RWPE2 (cell line): ENCODE data around the gene WDR62.

ENCODE experiments used
- ATAC-seq: fragments of 200-7000 bp; cut with Tn5 transposase; 3 replicates; pipeline ENCODE4 v1.9.1; 2021; ENCODE audit warnings: low read depth
- DNase-seq: peaks from one replicate; pipeline ENCODE4 v3.0.0-alpha.2; 2020; ENCODE audit warnings: low spot score
- H3K27ac ChIP-seq: fragments of 450-650 bp; 2 replicates; pipeline ENCODE4 v1.5.1; 2017; ENCODE audit warnings: mild to moderate bottlenecking; ENCODE audit not compliant: poor library complexity, severe bottlenecking
- H3K27me3 ChIP-seq: fragments of 250-450 bp; sonication (Bioruptor Pico); 2 replicates; pipeline ENCODE4 v1.5.1; 2021; ENCODE audit warnings: mild to moderate bottlenecking, moderate library complexity; ENCODE audit not compliant: insufficient read depth, poor library complexity, severe bottlenecking
- H3K36me3 ChIP-seq: fragments of 250-450 bp; sonication (Bioruptor Pico); 2 replicates; pipeline ENCODE4 v1.5.1; 2020; ENCODE audit warnings: low read depth, mild to moderate bottlenecking, moderate library complexity
- H3K4me1 ChIP-seq: fragments of 250-450 bp; sonication (Bioruptor Pico); 2 replicates; pipeline ENCODE4 v1.5.1; 2021; ENCODE audit warnings: mild to moderate bottlenecking, moderate library complexity; ENCODE audit not compliant: insufficient read depth, poor library complexity, severe bottlenecking
- H3K4me3 ChIP-seq: fragments of 250-450 bp; sonication (Bioruptor Pico); 2 replicates; pipeline ENCODE4 v1.5.1; 2021; ENCODE audit warnings: mild to moderate bottlenecking, moderate library complexity; ENCODE audit not compliant: severe bottlenecking
- H3K9me3 ChIP-seq: fragments of 250-450 bp; sonication (Bioruptor Pico); 2 replicates; pipeline ENCODE4 v1.5.1; 2021; ENCODE audit warnings: mild to moderate bottlenecking, moderate library complexity; ENCODE audit not compliant: severe bottlenecking
- TF ChIP-seq, protein P1 (sequence below): fragments of 450-650 bp; IDR thresholded peaks from one replicate; pipeline ENCODE4 v1.5.1; 2017; ENCODE audit warnings: mild to moderate bottlenecking, moderate library complexity; ENCODE audit not compliant: poor library complexity, severe bottlenecking

WDR62 gene

GRCh38 chr19:36111200-36111539, 56.5 kb downstream of the WDR62 start:
- H3K27ac ChIP-seq: no peak overlapping the region
- H3K4me3 ChIP-seq: no peak overlapping the region
- no peaks in the 10 kb centered on the region for H3K27me3 ChIP-seq
- peaks cover 13% of the 10 kb centered on the region for H3K36me3 ChIP-seq
- ATAC-seq: no peak
- no peak for DNase-seq
- H3K9me3 ChIP-seq: no peaks in the 10 kb centered on the region
- TF ChIP-seq, protein P1, sequence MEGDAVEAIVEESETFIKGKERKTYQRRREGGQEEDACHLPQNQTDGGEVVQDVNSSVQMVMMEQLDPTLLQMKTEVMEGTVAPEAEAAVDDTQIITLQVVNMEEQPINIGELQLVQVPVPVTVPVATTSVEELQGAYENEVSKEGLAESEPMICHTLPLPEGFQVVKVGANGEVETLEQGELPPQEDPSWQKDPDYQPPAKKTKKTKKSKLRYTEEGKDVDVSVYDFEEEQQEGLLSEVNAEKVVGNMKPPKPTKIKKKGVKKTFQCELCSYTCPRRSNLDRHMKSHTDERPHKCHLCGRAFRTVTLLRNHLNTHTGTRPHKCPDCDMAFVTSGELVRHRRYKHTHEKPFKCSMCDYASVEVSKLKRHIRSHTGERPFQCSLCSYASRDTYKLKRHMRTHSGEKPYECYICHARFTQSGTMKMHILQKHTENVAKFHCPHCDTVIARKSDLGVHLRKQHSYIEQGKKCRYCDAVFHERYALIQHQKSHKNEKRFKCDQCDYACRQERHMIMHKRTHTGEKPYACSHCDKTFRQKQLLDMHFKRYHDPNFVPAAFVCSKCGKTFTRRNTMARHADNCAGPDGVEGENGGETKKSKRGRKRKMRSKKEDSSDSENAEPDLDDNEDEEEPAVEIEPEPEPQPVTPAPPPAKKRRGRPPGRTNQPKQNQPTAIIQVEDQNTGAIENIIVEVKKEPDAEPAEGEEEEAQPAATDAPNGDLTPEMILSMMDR: no peak
- H3K4me1 ChIP-seq: no peaks in the 10 kb centered on the region

DNA sequence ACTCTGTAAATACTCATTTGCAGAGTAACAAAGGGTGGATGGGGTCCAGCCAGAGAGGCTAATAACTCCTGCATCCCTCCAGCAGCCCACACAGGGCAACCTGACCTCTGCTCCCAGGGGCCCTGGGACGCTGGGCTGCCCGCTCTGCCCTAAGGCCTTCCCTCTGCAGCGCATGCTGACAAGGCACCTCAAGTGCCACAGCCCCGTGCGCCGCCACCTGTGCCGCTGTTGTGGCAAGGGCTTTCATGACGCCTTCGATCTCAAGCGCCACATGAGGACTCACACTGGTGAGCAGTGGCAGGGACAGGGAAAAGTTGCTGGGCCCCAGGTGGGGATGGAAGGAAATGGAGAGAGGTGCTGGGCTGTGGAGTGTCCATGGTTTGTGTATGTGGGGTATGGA, 58.0 kb downstream of the WDR62 start:
- TF ChIP-seq, protein P1: no peak
- DNase-seq (no peak), ATAC-seq (no peak)
- Histone ChIP-seq H3K9me3 (no peaks in the 10 kb centered on the region), H3K36me3 (peaks cover 28% of the 10 kb centered on the region), H3K27ac (no peak overlapping the region), H3K4me3 (no peak overlapping the region), H3K27me3 (no peaks in the 10 kb centered on the region), H3K4me1 (no peaks in the 10 kb centered on the region)

- Histone ChIP-seq H3K27me3 (no peaks in the 10 kb centered on the region), H3K4me3 (peak overlapping the region; percentile 63), H3K9me3 (no peaks in the 10 kb centered on the region), H3K4me1 (no peaks in the 10 kb centered on the region), H3K36me3 (peaks cover 34% of the 10 kb centered on the region), H3K27ac (no peak overlapping the region)
- TF ChIP-seq, protein P1: no peak
- ATAC-seq: no peak
- DNase-seq: no peak
These were observed 58.7 kb downstream of the WDR62 start for GRCh38 chr19:36113425-36113824.

DNA sequence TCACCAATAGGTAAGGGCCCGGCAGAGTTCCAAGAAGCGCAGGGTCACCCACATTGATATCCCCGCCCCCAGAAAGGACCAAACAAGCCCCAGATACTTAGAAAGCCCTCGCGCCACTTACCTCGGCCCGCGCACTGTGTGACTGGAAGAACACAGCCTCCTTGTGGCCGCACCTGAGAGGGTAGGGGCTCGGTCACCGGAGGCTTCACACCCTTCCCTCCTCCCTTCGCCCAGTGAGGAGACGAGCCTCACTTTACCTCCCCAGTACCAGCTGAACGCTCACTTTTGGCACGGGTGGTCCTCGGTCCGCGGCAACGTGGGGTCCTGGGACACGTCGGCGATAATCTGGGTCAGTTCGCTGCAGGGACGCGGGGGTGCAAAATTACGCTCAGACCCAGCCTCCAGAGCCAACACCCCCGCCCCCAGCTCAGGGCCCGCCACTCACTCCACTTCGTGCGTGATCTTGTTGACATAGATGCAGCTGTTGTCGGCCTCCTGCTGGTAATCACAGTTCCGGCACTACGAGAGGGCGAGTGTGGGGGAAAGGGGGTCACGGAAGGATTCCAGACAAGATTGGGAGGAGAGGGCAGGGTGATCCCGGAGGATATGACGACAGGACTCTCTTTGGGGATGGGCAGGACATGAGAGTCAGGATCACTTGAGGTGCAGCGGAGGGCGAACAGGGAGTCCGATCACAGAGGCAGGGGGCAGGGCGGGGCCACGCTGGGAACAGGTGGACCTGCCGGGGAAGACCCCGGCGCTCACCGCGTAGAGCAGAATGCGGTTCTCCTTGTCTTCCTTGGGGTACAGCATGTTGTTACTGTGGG, 59.4 kb downstream of the WDR62 start:
- TF ChIP-seq, protein P1: peak; percentile 17
- DNase-seq (no peak), ATAC-seq (no peak)
- peak overlapping the region; percentile 66 for H3K27ac ChIP-seq
- H3K4me3 ChIP-seq: peak overlapping the region; percentile 63
- no peaks in the 10 kb centered on the region for H3K9me3 ChIP-seq
- H3K27me3 ChIP-seq: no peaks in the 10 kb centered on the region
- H3K4me1 ChIP-seq: no peaks in the 10 kb centered on the region
- peaks cover 35% of the 10 kb centered on the region for H3K36me3 ChIP-seq
